GM15510 (cell line): ENCODE results near the gene SPAG16.

Experiments used
- POLR2A ChIP-seq: IDR thresholded peaks from 3 replicates; pipeline ENCODE4 v1.6.1; 2011; ENCODE audit warnings: borderline replicate concordance; ENCODE audit not compliant: insufficient read length; ENCODE audit errors: extremely low read depth

The SPAG16 gene

GRCh38 chr2:213425618-213426017 lies 141.4 kb downstream of the SPAG16 start:
- no peak for TF ChIP-seq POLR2A

- no peak for TF ChIP-seq POLR2A
These were observed 145.3 kb downstream of the SPAG16 start for GRCh38 chr2:213429516-213429915.

- no peak for TF ChIP-seq POLR2A
These were observed 159.7 kb downstream of the SPAG16 start for GRCh38 chr2:213443921-213444320.

- no peak for TF ChIP-seq POLR2A
These were observed 167.4 kb downstream of the SPAG16 start for GRCh38 chr2:213451542-213452239.

- TF ChIP-seq POLR2A, result no peak
These were observed 171.2 kb downstream of the SPAG16 start for GRCh38 chr2:213455316-213456008.

- no peak for TF ChIP-seq POLR2A
These were observed 191.2 kb downstream of the SPAG16 start for GRCh38 chr2:213475433-213475832.

GRCh38 chr2:213476641-213477040 lies 192.4 kb downstream of the SPAG16 start:
- TF ChIP-seq POLR2A, result no peak

GRCh38 chr2:213490087-213490486 lies 205.8 kb downstream of the SPAG16 start:
- TF ChIP-seq POLR2A, result no peak

- no peak for TF ChIP-seq POLR2A
These were observed 207.1 kb downstream of the SPAG16 start for GRCh38 chr2:213491376-213491775.

- TF ChIP-seq POLR2A, result no peak
These were observed 212.0 kb downstream of the SPAG16 start for GRCh38 chr2:213496226-213496625.

GRCh38 chr2:213500881-213501280 lies 216.6 kb downstream of the SPAG16 start:
- no peak for TF ChIP-seq POLR2A

GRCh38 chr2:213524164-213524563 lies 239.9 kb downstream of the SPAG16 start:
- no peak for TF ChIP-seq POLR2A

- no peak for TF ChIP-seq POLR2A
These were observed 253.3 kb downstream of the SPAG16 start for GRCh38 chr2:213537579-213537978.

GRCh38 chr2:213544940-213545339 lies 260.7 kb downstream of the SPAG16 start:
- TF ChIP-seq POLR2A, result no peak

GRCh38 chr2:213545481-213545880 lies 261.2 kb downstream of the SPAG16 start:
- TF ChIP-seq POLR2A, result no peak

- no peak for TF ChIP-seq POLR2A
These were observed 261.8 kb downstream of the SPAG16 start for GRCh38 chr2:213545964-213546475.

- no peak for TF ChIP-seq POLR2A
These were observed 267.3 kb downstream of the SPAG16 start for GRCh38 chr2:213551526-213551925.

GRCh38 chr2:213559053-213559452 lies 274.8 kb downstream of the SPAG16 start:
- no peak for TF ChIP-seq POLR2A
